Epithelial cell of prostate (primary cell): ENCODE measurements around the gene OR51F2.
"Not testable (repeated sequence)": the region's sequence is repeated elsewhere in the genome, so short reads cannot be mapped to it uniquely, and the experiment has no call there.

Experiments
- DNase-seq: peaks from one replicate; pipeline ENCODE4 v3.0.0-alpha.2; 2011; ENCODE audit warnings: low read depth, low spot score
- H3K27ac ChIP-seq: fragments of 450-650 bp; 2 replicates; pipeline ENCODE4 v1.5.1; 2017; ENCODE audit warnings: mild to moderate bottlenecking

The OR51F2 gene, protein sequence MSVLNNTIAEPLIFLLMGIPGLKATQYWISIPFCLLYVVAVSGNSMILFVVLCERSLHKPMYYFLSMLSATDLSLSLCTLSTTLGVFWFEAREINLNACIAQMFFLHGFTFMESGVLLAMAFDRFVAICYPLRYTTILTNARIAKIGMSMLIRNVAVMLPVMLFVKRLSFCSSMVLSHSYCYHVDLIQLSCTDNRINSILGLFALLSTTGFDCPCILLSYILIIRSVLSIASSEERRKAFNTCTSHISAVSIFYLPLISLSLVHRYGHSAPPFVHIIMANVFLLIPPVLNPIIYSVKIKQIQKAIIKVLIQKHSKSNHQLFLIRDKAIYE

GRCh38 chr11:4821021-4821420 lies at the start of gene OR51F2:
TSS of gene OR51F2 (plus strand) at chr11:4821321. CDS start at chr11:4821422, 101 bp downstream.
- DNase-seq, result no peak

DNA sequence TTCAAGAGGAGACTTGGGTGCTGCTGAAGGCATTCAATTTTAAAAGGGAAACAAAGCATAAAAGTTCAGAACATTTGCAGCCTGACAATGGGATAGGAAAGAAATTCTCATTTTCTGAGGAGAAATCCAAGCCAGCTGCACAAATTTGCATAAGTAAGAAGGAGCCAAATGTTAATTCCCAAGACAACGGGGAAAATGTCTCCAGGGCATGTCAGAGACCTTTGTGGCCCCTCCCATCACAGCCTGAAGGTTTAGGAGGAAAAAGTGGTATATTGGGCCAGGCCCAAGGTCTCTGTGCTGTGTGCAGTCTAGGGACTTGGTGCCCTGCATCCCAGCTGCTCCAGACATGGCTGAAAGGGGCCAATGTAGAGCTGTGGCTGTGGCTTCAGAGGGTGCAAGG lies 38.7 kb upstream of the OR51F2 start:
- DNase-seq, result no peak
- H3K27ac ChIP-seq, result no peak overlapping the region

More at GRCh38 chr11:4821021-4821420, at the start of gene OR51F2:
- no peak within 1 kb of the TSS for H3K27ac ChIP-seq

DNA sequence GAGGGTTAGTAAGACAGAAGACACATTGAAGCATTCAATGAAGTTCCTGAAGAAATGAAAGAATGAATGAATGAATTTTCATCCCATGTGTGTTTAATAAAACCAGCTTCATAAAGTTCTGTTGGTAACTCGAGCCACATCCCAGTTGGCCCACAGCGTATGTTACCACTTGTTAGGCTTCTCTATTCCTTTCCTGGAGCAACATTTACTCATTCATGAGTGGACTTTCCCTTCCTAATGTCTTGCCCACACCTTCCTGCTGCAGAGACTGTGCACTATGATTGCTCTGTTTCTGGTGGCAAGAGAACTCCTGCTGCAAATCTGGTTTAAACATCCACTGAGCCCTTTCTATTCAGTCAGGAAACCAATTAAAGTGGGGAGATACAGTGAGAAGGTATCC lies 23.9 kb upstream of the OR51F2 start:
- H3K27ac ChIP-seq, result no peak overlapping the region
- DNase-seq, result no peak

GRCh38 chr11:4798427-4799183 lies 22.5 kb upstream of the OR51F2 start:
- no peak for DNase-seq
- H3K27ac ChIP-seq, result no peak overlapping the region

GRCh38 chr11:4801316-4801715 lies 19.8 kb upstream of the OR51F2 start:
- not testable (repeated sequence) for H3K27ac ChIP-seq, DNase-seq

DNA sequence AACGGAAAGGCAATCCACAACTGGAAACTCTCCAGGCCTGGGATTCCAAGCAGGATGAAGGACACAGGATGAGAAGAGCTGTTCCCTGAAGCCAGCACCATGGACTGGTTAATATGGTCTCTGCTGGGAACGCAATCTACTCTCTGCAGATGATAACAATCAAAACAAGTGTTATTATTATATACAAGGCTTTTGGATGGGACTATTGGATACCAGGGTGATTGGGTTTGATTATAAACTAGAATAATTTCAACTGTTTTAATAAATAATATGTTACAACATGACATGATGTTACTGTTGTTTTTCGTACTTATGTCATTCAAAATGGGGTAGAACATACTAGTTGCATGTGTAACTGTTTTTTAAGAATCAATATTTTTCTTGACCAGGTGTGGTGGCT lies 16.8 kb upstream of the OR51F2 start, which contains the start of gene OR52R1:
Gene OR52R1 (minus strand): TSS at position 101 of the 400 bp plus-strand sequence. CDS start 0 bp downstream, at position 101.
- no peak within 1 kb of the TSS for H3K27ac ChIP-seq
- no peak for DNase-seq

DNA sequence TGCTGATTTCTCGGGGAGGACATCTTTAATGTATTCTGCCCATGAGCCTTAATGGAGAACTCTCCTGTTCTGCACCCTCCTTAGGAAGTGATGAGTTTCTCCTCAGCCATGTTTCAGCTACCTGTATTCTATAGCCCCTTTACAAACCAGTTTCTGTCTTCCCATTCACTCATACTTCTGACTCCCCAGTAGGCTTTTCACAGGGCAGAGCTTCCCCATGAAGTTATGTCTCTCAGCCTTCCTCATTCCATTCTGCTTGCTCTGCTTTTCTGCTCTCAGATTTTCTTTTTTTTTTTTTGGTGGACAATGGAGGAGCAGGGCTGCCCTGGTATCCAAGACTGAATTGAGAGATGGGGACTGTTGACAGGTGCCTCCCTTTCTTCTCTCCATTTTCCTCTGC lies 12.6 kb upstream of the OR51F2 start:
- DNase-seq, result no peak
- H3K27ac ChIP-seq, result no peak overlapping the region

DNA sequence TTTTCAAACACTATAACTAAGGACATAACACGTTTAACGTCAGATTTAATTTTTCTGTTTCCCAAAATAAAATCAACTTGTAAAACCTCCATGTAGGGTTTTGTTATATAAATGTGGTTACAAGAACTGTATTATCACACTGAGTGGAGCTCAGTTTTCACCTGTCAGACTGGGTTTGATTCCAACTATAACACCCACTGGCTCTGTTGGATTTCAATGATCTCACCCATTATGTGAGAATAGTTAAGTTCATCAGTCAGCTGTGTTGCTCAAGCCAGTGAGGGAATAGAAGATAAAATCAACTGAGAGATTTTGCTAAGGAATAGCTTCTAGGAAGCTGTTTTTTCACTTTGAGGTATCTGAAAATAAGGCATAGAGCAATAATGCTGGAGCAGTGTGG lies 11.9 kb upstream of the OR51F2 start:
- no peak overlapping the region for H3K27ac ChIP-seq
- DNase-seq, result no peak

DNA sequence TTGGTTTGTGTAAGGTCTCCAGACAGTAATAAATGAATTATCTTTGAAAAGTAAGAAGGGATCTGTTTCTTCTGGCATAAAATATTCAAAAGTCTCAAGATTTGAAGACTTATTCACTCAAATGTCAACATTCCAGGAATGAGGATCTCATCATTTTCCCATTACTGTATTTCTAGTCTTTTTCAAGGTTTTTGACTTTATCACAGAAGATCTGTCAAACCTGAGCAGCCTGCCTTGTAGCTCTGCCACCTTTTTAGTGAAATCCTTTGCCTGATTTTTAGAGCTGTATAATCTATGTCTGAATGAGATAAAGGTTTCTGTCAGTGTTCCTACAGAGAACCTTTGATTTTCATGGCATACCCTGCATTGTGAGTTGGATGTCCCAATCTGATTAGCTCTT lies 4.0 kb downstream of the OR51F2 start:
- DNase-seq, result no peak
- H3K27ac ChIP-seq, result no peak overlapping the region

GRCh38 chr11:4826425-4826824 lies 5.3 kb downstream of the OR51F2 start:
- no peak for DNase-seq
- no peak overlapping the region for H3K27ac ChIP-seq

DNA sequence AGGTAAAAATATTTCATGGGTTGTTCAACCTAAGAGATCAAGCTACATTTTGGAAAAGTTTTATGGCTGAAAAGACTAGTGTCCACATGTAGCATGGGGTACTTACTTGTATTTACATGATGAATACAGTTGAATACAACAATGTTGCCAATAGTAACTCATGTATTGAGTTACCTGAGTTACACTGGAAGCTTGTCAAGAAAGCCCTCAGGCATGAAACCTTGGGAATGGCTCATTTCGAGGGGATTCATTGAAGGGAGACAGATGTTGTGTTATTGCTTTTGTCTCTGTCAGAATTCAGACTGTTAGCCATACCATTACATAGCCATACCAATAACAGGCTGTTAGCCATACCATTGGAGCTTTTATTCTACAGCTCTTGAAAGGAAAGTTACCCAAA lies 9.2 kb downstream of the OR51F2 start:
- no peak for DNase-seq
- H3K27ac ChIP-seq, result no peak overlapping the region

- no peak for DNase-seq
- no peak overlapping the region for H3K27ac ChIP-seq
These were observed 9.8 kb downstream of the OR51F2 start for GRCh38 chr11:4830909-4831308.

DNA sequence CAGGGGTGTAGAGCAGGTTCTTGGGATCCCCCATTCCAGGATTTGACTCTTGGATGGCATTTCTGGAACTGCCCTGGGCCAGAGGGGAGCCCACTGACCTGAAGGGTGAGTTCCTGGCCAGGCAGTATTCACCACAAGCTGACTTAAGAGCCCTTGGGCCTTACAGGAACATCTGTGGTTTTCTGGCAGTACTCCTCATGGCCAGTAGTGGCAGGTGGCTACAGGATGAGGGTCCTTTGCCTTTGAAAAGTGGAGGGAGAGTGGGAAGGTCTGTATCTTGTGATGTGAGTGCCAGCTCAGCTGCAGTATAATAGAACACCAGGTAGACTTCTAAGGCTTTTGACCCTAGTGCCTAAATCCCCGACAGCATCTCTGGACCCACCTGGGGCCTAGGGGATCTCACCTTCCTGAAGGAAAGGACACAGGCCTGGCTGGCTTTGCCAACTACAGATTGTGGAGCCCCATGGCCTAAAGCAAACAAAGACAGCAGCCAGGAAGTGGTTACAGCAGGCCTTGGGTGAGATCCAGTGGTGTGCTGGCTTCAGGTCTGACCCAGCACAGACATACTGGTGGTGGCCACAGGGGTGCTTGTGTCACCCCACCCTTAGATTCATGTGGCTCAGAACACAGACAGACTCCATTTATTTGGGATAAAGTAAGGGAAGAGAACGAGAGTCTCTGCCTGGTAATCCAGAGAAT lies 18.9 kb downstream of the OR51F2 start:
- no peak overlapping the region for H3K27ac ChIP-seq
- DNase-seq, result no peak

- DNase-seq, result no peak
- H3K27ac ChIP-seq, result no peak within 1 kb of the TSS
These were observed 27.9 kb downstream of the OR51F2 start, which contains the start of gene OR51S1 for GRCh38 chr11:4848908-4849532. TSS of gene OR51S1 (minus strand) at chr11:4849208. CDS start at chr11:4849208, 0 bp downstream.

- DNase-seq, result no peak
- H3K27ac ChIP-seq, result no peak overlapping the region
These were observed 29.9 kb downstream of the OR51F2 start for GRCh38 chr11:4851033-4851432.

DNA sequence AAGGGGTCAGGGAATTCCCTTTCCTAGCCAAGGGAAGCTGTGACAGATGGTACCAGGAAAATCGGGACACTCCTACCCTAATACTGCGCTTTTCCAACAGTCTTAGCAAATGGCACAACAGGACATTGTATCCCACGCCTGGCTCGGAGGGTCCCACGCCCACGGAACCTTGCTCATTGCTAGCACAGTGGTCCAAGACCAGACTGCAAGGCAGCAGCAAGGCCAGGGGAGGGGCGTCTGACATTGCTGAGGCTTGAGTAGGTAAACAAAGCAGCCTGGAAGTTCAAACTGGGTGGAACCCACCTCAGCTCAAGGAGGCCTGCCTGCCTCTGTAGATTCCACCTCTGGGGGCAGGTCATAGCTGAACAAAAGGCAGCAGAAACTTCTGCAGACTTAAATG lies 33.2 kb downstream of the OR51F2 start:
- not testable (repeated sequence) for DNase-seq, H3K27ac ChIP-seq

DNA sequence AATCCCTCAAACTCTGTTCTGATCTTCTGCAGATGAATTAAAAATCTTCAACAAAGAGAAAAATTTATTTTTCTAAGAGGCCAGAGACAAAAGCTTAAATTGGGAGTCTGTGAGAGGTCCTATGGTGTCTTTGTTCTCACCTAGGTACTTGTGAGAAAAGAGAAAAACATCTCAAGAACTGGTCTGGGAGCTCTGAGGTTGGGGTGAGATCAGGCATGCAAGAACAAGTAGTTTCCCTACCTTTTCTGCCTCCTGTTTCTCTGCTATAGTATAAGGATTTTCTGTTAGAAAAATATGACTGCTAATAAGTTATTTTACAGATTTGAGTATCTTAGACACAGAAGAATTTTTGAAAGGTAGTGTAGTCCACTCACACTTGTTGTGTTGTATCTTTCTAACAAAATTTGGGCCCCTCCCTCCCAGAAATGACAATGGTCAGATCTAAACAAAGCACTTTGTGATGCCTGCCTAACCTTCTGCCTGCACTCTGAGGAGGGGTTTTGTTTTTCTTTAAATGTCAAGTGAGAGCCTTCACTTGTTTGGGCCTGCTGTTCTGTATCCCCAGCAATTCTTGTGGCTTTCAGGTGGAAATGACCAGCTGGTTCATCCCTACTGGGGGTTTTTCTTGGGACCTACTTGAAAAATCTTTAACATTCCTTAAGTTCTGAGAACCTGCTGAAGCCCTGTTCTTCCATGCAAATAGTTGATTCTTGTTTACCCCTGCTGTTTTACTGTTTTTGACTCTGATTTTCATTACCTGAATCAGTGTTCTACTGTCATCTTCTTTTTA lies 41.5 kb downstream of the OR51F2 start:
- no peak for DNase-seq
- no peak overlapping the region for H3K27ac ChIP-seq

GRCh38 chr11:4863876-4864275 lies 42.8 kb downstream of the OR51F2 start:
- no peak for DNase-seq
- no peak overlapping the region for H3K27ac ChIP-seq

DNA sequence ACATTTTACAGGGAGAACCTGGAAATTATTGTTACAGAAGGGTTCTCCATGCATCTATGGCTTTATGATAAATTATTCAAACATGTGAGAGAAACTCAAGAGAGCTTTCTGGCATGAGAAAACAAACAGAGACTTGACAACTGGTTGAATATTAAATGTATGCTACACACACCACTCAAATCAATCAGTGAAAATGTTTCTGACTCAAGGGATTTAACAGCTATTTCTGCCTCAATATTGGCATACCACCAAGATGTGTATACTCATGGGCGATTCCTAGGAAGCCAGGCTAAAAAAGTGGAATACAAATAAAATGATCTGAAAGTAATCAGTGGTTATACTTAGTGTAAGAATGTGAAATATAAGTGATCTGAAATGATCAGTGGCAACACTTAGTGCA lies 44.7 kb downstream of the OR51F2 start:
- no peak for DNase-seq
- no peak overlapping the region for H3K27ac ChIP-seq
